Right cardiac atrium (tissue), 5 donors: ENCODE measurements around the gene ARPC4. TPM values are rescaled to one million over a fixed set of nuclear protein-coding genes. Genes with fewer than 3 reads are reported as not detected.

ENCODE experiments used
- ATAC-seq, 2 donors: fragments of 200-7000 bp; cut with Tn5 transposase; one replicate each; pipeline versions ENCODE4 v1.8.0 to v1.9.1; 2020; ENCODE audit warnings: moderate library complexity in 2 of 2, mild to moderate bottlenecking in 1 of 2
- DNase-seq, 3 donors: peaks; one replicate each; pipeline ENCODE4 v3.0.0-alpha.2; 2020
- H3K27ac ChIP-seq: one replicate; pipeline ENCODE4 v1.5.1; 2013; ENCODE audit warnings: mild to moderate bottlenecking, low read length, control low read depth, moderate library complexity
- H3K27me3 ChIP-seq: one replicate; pipeline ENCODE4 v1.6.1; 2013; ENCODE audit not compliant: control insufficient read depth, insufficient read depth
- H3K4me1 ChIP-seq: one replicate; pipeline ENCODE4 v1.6.1; 2013; ENCODE audit warnings: low read length; ENCODE audit not compliant: control insufficient read depth, insufficient read depth
- H3K4me3 ChIP-seq: one replicate; pipeline ENCODE4 v1.5.1; 2013; ENCODE audit warnings: low read length, control low read depth
- H3K9me3 ChIP-seq: one replicate; pipeline ENCODE4 v1.6.1; 2013; ENCODE audit warnings: low read length; ENCODE audit not compliant: control insufficient read depth
- WGBS: extraction: QIAGEN DNeasy Blood & Tissue Kit; methylation state at CpG from one replicate; pipeline ENCODE4 v1.1.7; 2013; 5-methylcytosine and 5-hydroxymethylcytosine counted together
- intact Hi-C, 4 donors: fragments of 100-400 bp; cut with DNase I; formaldehyde crosslinking; loops; one replicate each; pipeline versions ENCODE4 v1.11.0 to v1.14.0; 2022 to 2023
- polyA plus RNA-seq: library from polyadenylated mRNA; stranded (reverse); fragments of 200-250 nt; gene quantifications from one replicate; pipeline ENCODE4 v1.2.3, GENCODE V29; 2013
- total RNA-seq, 4 donors: library from RNA; stranded (reverse); fragmentation: NEBNext Ultra II Directional; extraction: Animal tissue kit (Norgen Biotek cat#: 25700); gene quantifications; one replicate each; pipeline ENCODE4 v1.2.1, GENCODE V29; 2021
- donor health status: healthy with polysubstance abuse.
- donor health status: DM: no; HTN: yes; CAD: no.
- donor health status: DM: no; HTN: no; CAD: no.
- donor health status: DM: no; HTN: yes; CAD: no; lungs with severe emphysema.
- donor health status: DM: yes; HTN: yes; CAD: no.

ARPC4 gene
- total and polyA plus RNA-seq, 5 donors = 51.1 to 104 (median 68.7) TPM

GRCh38 chr3:9791127-9791526 lies 1.8 kb upstream of the ARPC4 start:
- no peaks in the 10 kb centered on the region for H3K9me3 ChIP-seq
- no peak overlapping the region for H3K27ac ChIP-seq
- no peak overlapping the region for H3K4me3 ChIP-seq
- WGBS = 82% methylated on average over 11 of the region's 11 CpGs
- intact Hi-C loops = no loop called here
- ATAC-seq (no peak), DNase-seq (no peak)
- no peaks in the 10 kb centered on the region for H3K27me3 ChIP-seq
- no peaks in the 10 kb centered on the region for H3K4me1 ChIP-seq

- H3K4me3 ChIP-seq = peak overlapping the region; percentile 99
- no peaks in the 10 kb centered on the region for H3K27me3 ChIP-seq
- peak overlapping the region; percentile 77 for H3K27ac ChIP-seq
- H3K4me1 ChIP-seq = no peaks in the 10 kb centered on the region
- no peak for DNase-seq
- intact Hi-C loops = no loop called here
- whole genome bisulfite sequencing = 16% methylated on average over 14 of the region's 14 CpGs
- ATAC-seq = no peak
- no peaks in the 10 kb centered on the region for H3K9me3 ChIP-seq
These were observed 985 bp upstream of the ARPC4 start for GRCh38 chr3:9791790-9792404.

DNA sequence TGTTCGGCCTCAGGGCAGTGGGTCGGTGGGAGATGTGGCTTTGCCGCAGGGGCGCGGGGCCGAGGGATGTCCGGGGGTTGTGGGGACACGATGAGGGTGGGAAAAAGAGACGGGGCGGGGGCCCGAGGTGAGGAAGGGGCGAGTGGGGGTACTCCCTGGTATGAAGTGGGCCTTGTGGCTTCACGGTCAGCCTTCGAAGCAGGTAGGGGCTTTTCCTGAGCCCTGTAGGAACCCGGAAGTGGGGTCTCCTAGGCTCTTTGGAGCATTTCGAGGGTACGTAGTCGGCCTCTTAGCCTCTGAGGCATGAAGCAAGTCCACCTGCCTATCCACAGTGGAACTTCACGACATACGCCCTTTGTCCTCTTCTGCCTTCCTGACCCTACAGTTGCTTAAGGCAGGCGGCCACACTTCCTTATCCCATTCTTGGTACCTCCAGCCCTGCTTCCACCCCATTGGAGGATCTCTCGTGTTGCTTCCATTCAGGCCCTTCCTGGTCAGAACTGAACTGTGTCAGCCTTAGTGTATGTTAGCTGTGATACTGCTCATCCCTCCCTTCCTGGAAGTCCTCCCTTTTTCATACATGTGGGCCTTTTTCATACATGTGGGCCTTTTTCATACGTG lies 389 bp downstream of the ARPC4 start:
- Histone ChIP-seq H3K27ac (peak overlapping the region; percentile 77), H3K4me1 (no peaks in the 10 kb centered on the region), H3K27me3 (no peaks in the 10 kb centered on the region), H3K4me3 (peak overlapping the region; percentile 99), H3K9me3 (no peaks in the 10 kb centered on the region)
- ATAC-seq (peak; percentile 4 to 12), DNase-seq (peak in 2 of 3 donors; percentile 29 to 69)
- WGBS = 2% methylated on average over 23 of the region's 23 CpGs
- intact Hi-C loops = no loop called here

DNA sequence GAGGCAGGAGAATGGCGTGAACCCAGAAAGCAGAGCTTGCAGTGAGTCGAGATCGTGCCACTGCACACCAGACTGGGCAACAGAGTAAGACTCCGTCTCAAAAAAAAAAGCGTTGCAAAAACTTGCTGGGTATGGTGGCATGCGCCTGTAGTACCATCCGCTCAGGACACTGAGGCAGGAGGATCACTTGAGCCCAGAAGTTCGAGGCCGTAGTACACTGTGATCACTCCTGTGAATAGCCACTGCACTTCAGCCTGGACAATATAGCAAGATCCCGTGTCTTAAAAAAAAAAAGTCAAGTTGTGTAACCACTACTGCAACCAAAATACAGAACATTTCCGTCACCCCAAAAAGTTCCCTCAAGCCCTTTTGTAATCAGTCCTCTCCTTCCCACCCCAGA lies 1.5 kb downstream of the ARPC4 start:
- Histone ChIP-seq H3K4me3 (no peak overlapping the region), H3K27ac (no peak overlapping the region), H3K4me1 (no peaks in the 10 kb centered on the region), H3K27me3 (no peaks in the 10 kb centered on the region), H3K9me3 (no peaks in the 10 kb centered on the region)
- DNase-seq = no peak
- 95% methylated on average over 11 of the region's 11 CpGs for WGBS
- intact Hi-C loops = no loop called here
- no peak for ATAC-seq

DNA sequence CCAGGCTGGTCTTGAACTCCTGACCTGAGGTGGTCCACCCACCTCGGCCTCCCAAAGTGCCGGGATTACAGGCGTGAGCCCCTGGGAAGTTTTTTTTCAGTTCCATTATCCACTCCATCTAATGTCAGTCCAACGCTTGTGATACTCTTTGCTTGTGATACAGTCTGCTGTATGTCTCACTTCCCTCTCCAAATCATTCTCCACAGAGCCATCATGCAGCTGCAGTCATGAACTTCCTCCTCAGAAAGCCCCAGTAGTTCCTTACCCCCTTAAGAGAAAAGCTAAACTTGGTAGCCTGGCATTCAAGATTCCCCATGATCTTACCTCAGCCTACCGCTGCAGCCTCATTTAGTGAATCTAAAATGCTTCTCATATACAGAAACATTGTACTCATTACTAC lies 2.3 kb downstream of the ARPC4 start:
- intact Hi-C loops = no loop called here
- WGBS = 81% methylated on average over 5 of the region's 5 CpGs
- Histone ChIP-seq H3K27ac (no peak overlapping the region), H3K4me3 (no peak overlapping the region), H3K27me3 (no peaks in the 10 kb centered on the region), H3K9me3 (no peaks in the 10 kb centered on the region), H3K4me1 (no peaks in the 10 kb centered on the region)
- ATAC-seq (no peak), DNase-seq (no peak)

DNA sequence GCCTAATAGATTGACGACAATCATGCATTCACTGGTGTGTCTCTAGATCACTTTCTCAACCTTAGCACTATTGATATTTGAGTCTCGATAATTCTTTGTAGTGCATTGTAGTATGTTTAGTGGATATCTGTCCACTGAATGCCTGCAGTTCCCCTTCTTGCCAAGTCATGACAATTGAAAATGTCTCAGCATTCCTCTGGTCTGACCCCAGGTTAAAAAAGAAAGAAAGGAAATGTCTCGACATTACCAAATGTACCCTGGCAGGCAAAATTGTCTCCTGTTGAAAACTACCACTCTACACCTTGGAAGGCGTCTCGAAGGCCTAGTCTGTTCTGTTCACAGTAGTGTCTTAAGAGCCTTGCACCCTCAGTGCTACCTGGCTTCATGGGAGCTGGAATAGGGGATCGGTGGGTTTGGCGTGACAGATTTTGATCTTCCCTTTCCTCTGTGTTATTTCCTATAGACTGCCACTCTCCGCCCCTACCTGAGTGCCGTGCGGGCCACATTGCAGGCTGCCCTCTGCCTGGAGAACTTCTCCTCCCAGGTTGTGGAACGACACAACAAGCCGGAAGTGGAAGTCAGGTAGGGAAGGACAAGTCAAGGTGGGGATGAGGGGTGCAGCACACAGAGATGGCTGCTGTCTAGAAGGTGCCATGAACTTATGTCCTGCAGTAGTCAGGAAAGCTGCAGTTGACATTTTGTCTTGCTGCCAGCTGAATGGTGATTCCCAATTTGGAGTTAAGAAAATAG lies 4.5 kb downstream of the ARPC4 start:
- Histone ChIP-seq H3K27me3 (no peaks in the 10 kb centered on the region), H3K4me3 (no peak overlapping the region), H3K27ac (no peak overlapping the region), H3K4me1 (no peaks in the 10 kb centered on the region), H3K9me3 (no peaks in the 10 kb centered on the region)
- DNase-seq (no peak), ATAC-seq (no peak)
- intact Hi-C loops = no loop called here
- WGBS = 92% methylated on average over 12 of the region's 12 CpGs

- no peak overlapping the region for H3K27ac ChIP-seq
- H3K4me3 ChIP-seq = no peak overlapping the region
- no peaks in the 10 kb centered on the region for H3K9me3 ChIP-seq
- DNase-seq (no peak), ATAC-seq (no peak)
- no peaks in the 10 kb centered on the region for H3K27me3 ChIP-seq
- intact Hi-C loops = no loop called here
- peaks cover 4% of the 10 kb centered on the region for H3K4me1 ChIP-seq
- 88% methylated on average over 5 of the region's 5 CpGs for WGBS
These were observed 7.6 kb downstream of the ARPC4 start for GRCh38 chr3:9800529-9800928.

GRCh38 chr3:9803494-9803893 lies 10.6 kb downstream of the ARPC4 start:
- intact Hi-C loops = no loop called here
- no peaks in the 10 kb centered on the region for H3K9me3 ChIP-seq
- peaks cover 4% of the 10 kb centered on the region for H3K4me1 ChIP-seq
- DNase-seq (no peak), ATAC-seq (peak in 1 of 2 donors; percentile 19)
- peak overlapping the region; percentile 87 for H3K27ac ChIP-seq
- H3K27me3 ChIP-seq = no peaks in the 10 kb centered on the region
- 78% methylated on average over 1 of the region's 1 CpG for WGBS
- H3K4me3 ChIP-seq = no peak overlapping the region

DNA sequence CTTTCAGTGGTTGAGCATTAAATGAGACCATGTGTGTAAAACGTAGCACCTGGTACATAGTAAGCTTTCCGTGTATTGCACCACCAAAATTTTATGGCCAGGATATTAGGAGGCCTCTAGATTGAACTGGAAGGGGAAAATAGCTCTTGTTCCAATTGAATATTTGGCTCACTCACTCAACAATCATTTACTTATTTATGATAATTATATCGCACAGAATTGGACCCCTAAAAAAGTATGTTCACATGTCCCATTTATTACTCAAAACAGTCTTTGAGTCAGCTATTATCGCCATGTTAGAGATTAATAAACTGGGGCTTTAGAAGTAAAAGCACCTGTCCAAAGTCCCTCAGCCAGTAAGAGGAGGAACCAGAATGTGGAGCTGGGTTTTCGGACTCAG lies 12.1 kb downstream of the ARPC4 start:
- intact Hi-C loops = no loop called here
- no peak for DNase-seq

DNA sequence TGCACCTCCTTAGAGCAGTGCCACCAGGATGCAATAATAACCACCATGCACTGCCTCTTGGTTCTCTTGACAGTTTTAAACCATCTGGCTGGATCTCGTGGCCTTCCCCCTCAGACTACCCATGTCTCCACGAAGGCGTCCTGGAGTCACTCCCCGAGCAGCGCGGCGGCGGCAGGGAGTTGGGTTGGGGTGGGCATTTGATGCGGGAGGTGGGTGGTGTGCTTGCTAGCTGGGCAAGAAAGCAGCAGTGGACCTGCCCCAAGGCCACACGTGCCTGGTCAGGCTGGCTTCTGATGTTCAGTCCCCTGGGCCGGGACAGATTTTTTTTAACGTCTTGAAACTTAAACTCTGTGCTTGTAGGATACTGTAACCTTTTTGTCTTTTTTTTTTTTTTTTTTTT lies 13.3 kb downstream of the ARPC4 start:
- H3K4me1 ChIP-seq = peaks cover 6% of the 10 kb centered on the region
- H3K9me3 ChIP-seq = no peaks in the 10 kb centered on the region
- H3K27ac ChIP-seq = no peak overlapping the region
- DNase-seq = peak in 1 of 3 donors; percentile 38
- ATAC-seq = no peak
- no peaks in the 10 kb centered on the region for H3K27me3 ChIP-seq
- 89% methylated on average over 12 of the region's 12 CpGs for WGBS
- intact Hi-C loops = no loop called here
- H3K4me3 ChIP-seq = no peak overlapping the region

More for the DNA sequence above, 12.1 kb downstream of the ARPC4 start:
- peaks cover 4% of the 10 kb centered on the region for H3K4me1 ChIP-seq
- no peak overlapping the region for H3K27ac ChIP-seq
- H3K9me3 ChIP-seq = no peaks in the 10 kb centered on the region
- 91% methylated on average over 5 of the region's 5 CpGs for WGBS
- no peak overlapping the region for H3K4me3 ChIP-seq
- ATAC-seq = no peak
- no peaks in the 10 kb centered on the region for H3K27me3 ChIP-seq
